Endothelial cell of umbilical vein (primary cell): ENCODE data around the gene RASGRP4. TPM values are rescaled to one million over a fixed set of nuclear protein-coding genes. Genes with fewer than 3 reads are reported as not detected.

Source experiments
- BruUV-seq: library from RNA; stranded (reverse); fragments of 400-500 nt; replicated peaks from 2 replicates; lab custom pipeline; 2021; lab: Mats Ljungman, UMichigan
- CTCF ChIA-PET: fragments of 300-600, 350-600 bp; sonication (Branson Sonifier 250); formaldehyde crosslinking; loops from one replicate; lab custom pipeline; 2021; ENCODE audit warnings: antibody characterized with exemption, inconsistent platforms; lab: Charles Lee
- POLR2A ChIA-PET: fragments of 300-600, 350-600 bp; sonication (Branson Sonifier 250); formaldehyde crosslinking; loops from one replicate; lab custom pipeline; 2021; ENCODE audit warnings: antibody characterized with exemption, inconsistent platforms; lab: Charles Lee
- DNase-seq: peaks from one replicate; pipeline ENCODE4 v3.0.0-alpha.2; 2011; ENCODE audit warnings: low read depth, low spot score
- FAIRE-seq: peaks from 2 replicates; lab custom pipeline; 2011; peaks lifted over from hg19 to GRCh38; lab: Jason Lieb, UNC
- H2AFZ ChIP-seq: 2 replicates; pipeline ENCODE4 v1.6.0; 2012; ENCODE audit warnings: low read depth, low read length, control low read depth, inconsistent platforms
- H3K27ac ChIP-seq: 2 replicates; pipeline ENCODE4 v1.5.1; 2011; ENCODE audit warnings: low read depth, mild to moderate bottlenecking, control low read depth, low read length, moderate library complexity; ENCODE audit not compliant: insufficient read depth
- H3K27me3 ChIP-seq, 2 experiments: 2 replicates each; pipeline versions ENCODE4 v1.6.0 to v1.6.1; 2011; ENCODE audit warnings: low read length in 2 of 2, mixed read lengths in 1 of 2; ENCODE audit not compliant: control insufficient read depth in 2 of 2, insufficient read depth in 2 of 2
- H3K36me3 ChIP-seq, 2 experiments: 2 replicates in 1 of 2; 3 replicates in 1 of 2; pipeline ENCODE4 v1.5.1; 2011; ENCODE audit warnings: low read length in 2 of 2, mild to moderate bottlenecking in 1 of 2, moderate library complexity in 1 of 2; ENCODE audit not compliant: control insufficient read depth in 2 of 2, insufficient read depth in 2 of 2; ENCODE audit errors: extremely low read depth in 1 of 2
- H3K4me1 ChIP-seq: 3 replicates; pipeline ENCODE4 v1.5.1; 2011; ENCODE audit warnings: mild to moderate bottlenecking, low read length; ENCODE audit not compliant: control insufficient read depth, insufficient read depth; ENCODE audit errors: extremely low read depth
- H3K4me2 ChIP-seq: 2 replicates; pipeline ENCODE4 v1.6.1; 2011; ENCODE audit warnings: low read length, control low read depth, mixed read lengths; ENCODE audit not compliant: insufficient read depth
- H3K4me3 ChIP-seq, 3 experiments: fragments of 200-600 bp in 1 of 3; sonication (generic), shearing (Covaris generic) in 1 of 3; replicated peaks in 1 of 3; 2 replicates each; pipeline ENCODE4 v1.5.1; 2011 to 2016; ENCODE audit warnings: control low read depth in 3 of 3, low read length in 3 of 3, mild to moderate bottlenecking in 2 of 3, inconsistent platforms in 1 of 3, low read depth in 1 of 3, moderate library complexity in 1 of 3; ENCODE audit not compliant: insufficient read depth in 1 of 3
- H3K79me2 ChIP-seq: 2 replicates; pipeline ENCODE4 v1.6.0; 2012; ENCODE audit warnings: low read length, inconsistent platforms; ENCODE audit not compliant: control insufficient read depth, insufficient read depth
- H3K9ac ChIP-seq: replicated peaks from 2 replicates; pipeline ENCODE3; 2011; ENCODE audit warnings: low read length, control low read depth; ENCODE audit not compliant: insufficient read depth; ENCODE audit errors: extremely low read depth
- H3K9me1 ChIP-seq: replicated peaks from 3 replicates; pipeline ENCODE4 v1.6.0; 2011; ENCODE audit warnings: mild to moderate bottlenecking, low read length; ENCODE audit not compliant: control insufficient read depth, insufficient read depth; ENCODE audit errors: extremely low read depth
- H3K9me3 ChIP-seq: replicated peaks from 2 replicates; pipeline ENCODE4 v1.5.1; 2012; ENCODE audit warnings: low read length, inconsistent platforms; ENCODE audit not compliant: control insufficient read depth, insufficient read depth
- H4K20me1 ChIP-seq: replicated peaks from 2 replicates; pipeline ENCODE3; 2011; ENCODE audit warnings: mild to moderate bottlenecking, low read length; ENCODE audit not compliant: control insufficient read depth, insufficient read depth; ENCODE audit errors: extremely low read depth
- CTCF ChIP-seq, 2 donors: IDR thresholded peaks; 1 replicate in 1 of 2; 2 replicates in 1 of 2; pipeline ENCODE4 v1.5.1; 2011; ENCODE audit warnings: low read length in 2 of 2, mild to moderate bottlenecking in 2 of 2, moderate library complexity in 2 of 2, control low read depth in 1 of 2, inconsistent platforms in 1 of 2, low read depth in 1 of 2; ENCODE audit not compliant: insufficient read depth in 1 of 2; ENCODE audit errors: extremely low read depth in 1 of 2
- EZH2 ChIP-seq: IDR thresholded peaks from 2 replicates; pipeline ENCODE4 v1.6.1; 2012; ENCODE audit warnings: borderline replicate concordance, low read depth, mild to moderate bottlenecking, moderate library complexity, low read length, inconsistent platforms; ENCODE audit not compliant: severe bottlenecking
- FOS ChIP-seq: IDR thresholded peaks from 2 replicates; pipeline ENCODE4 v1.6.1; 2011; ENCODE audit warnings: mild to moderate bottlenecking, low read length, moderate library complexity, borderline replicate concordance; ENCODE audit not compliant: insufficient read depth
- GATA2 ChIP-seq: IDR thresholded peaks from 2 replicates; pipeline ENCODE4 v1.7.0; 2011; ENCODE audit warnings: low read depth, mild to moderate bottlenecking, moderate library complexity, mixed read lengths, low read length; ENCODE audit not compliant: insufficient read length, insufficient read depth
- JUN ChIP-seq: IDR thresholded peaks from 2 replicates; pipeline ENCODE4 v1.6.1; 2011; ENCODE audit warnings: borderline replicate concordance, low read depth; ENCODE audit not compliant: insufficient read length, insufficient read depth
- MAX ChIP-seq: IDR thresholded peaks from 2 replicates; pipeline ENCODE4 v1.6.1; 2011; ENCODE audit not compliant: insufficient read depth, insufficient read length
- MYC ChIP-seq: IDR thresholded peaks from one replicate; pipeline ENCODE4 v1.6.1; 2011; ENCODE audit warnings: mild to moderate bottlenecking, low read depth, low read length
- POLR2A ChIP-seq: IDR thresholded peaks from 2 replicates; pipeline ENCODE4 v1.6.1; 2012; ENCODE audit warnings: low read depth, mild to moderate bottlenecking, control low read depth, low read length
- POLR2AphosphoS5 ChIP-seq: IDR thresholded peaks from 2 replicates; pipeline ENCODE4 v1.6.1; 2012; ENCODE audit warnings: low read depth, mild to moderate bottlenecking, control low read depth, low read length, moderate library complexity; ENCODE audit not compliant: insufficient read depth
- dilution Hi-C: fragments of 300-500 bp; cut with MboI; formaldehyde crosslinking; loops from one replicate; pipeline ENCODE4 v1.15.0; 2019; ENCODE audit warnings: low sequenced_read_pairs; ENCODE audit not compliant: extremely low pct_ligation_motif_present
- intact Hi-C: fragments of 100-400 bp; cut with micrococcal nuclease; formaldehyde crosslinking; loops from one replicate; pipeline ENCODE4 v1.10.0; 2022
- polyA plus RNA-seq, 4 experiments: library from polyadenylated mRNA; depleted of rRNA in 3 of 4; stranded (reverse) in 3 of 4; unstranded in 1 of 4; fragments of >200 nt; gene quantifications; 2 replicates each; pipeline versions ENCODE4 v1.2.1 to v1.2.3, GENCODE V29; 2011 to 2012; ENCODE audit warnings: missing spikeins in 1 of 4
- total RNA-seq: library from RNA; stranded (reverse); gene quantifications from 2 replicates; pipeline ENCODE4 v1.2.3, GENCODE V29; 2021

RASGRP4 gene
- total and polyA plus RNA-seq, 2 donors (not counting 3 experiments of a cell fraction or from before 2014, with no cell fraction given): not detected

DNA sequence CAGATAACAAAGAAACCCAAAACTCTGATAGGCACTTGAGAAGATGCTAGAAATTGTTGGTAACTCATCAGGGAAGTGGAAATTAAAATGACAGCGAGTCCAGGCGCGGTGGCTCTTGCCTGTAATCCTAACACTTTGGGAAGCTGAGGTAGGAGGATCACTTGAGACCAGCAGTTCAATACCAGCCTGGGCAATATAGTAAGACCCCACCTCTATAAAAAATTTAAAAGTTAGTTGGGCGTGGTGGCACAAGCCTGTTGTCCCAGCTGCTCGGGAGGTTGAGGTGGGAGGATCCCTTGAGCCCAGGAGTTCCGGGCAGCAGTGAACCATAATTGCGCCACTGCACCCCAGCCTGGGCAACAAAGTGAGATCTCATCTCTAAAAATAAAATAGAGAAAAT, 4.9 kb upstream of the RASGRP4 start:
- DNase-seq (no peak), FAIRE-seq (no peak)
- dilution Hi-C loops: no loop called here
- Histone ChIP-seq H3K4me1 (no peaks in the 10 kb centered on the region), H3K36me3 (no peaks in the 10 kb centered on the region), H3K4me2 (no peak overlapping the region), H3K9ac (no peak overlapping the region), H2AFZ (no peak overlapping the region), H3K4me3 (no peak overlapping the region), H3K9me3 (no peaks in the 10 kb centered on the region), H3K27ac (no peak overlapping the region), H3K27me3 (peaks cover 4 to 5% of the 10 kb centered on the region in 2 experiments), H3K9me1 (no peaks in the 10 kb centered on the region), H4K20me1 (no peaks in the 10 kb centered on the region), H3K79me2 (no peaks in the 10 kb centered on the region)
- CTCF ChIA-PET: no interaction called here
- POLR2A ChIA-PET: no interaction called here
- TF ChIP-seq GATA2: no peak
- no peak for TF ChIP-seq MYC
- TF ChIP-seq POLR2AphosphoS5: no peak
- TF ChIP-seq FOS: no peak
- no peak for TF ChIP-seq MAX
- TF ChIP-seq POLR2A: no peak
- TF ChIP-seq EZH2: no peak
- no peak for TF ChIP-seq JUN
- no peak for TF ChIP-seq CTCF (IDR thresholded peaks at IDR 0.05; ENCODE audit: extremely low read depth in 1 of 2, insufficient read depth in 1 of 2, low read depth in 1 of 2, low read length in 2 of 2)
- intact Hi-C loops: no loop called here
- BruUV-seq: no TSS peak
